ENCODE results near the gene FGFR4. TPM values are rescaled to one million over a fixed set of nuclear protein-coding genes. Genes with fewer than 3 reads are reported as not detected.

Gene FGFR4
- total RNA-seq, 4 donors from 2014 or later = 2.1 to 4.5 (median 3.8) TPM

GRCh38 chr5:177128551-177128981 is 41.9 kb downstream of the FGFR4 start:
- Histone ChIP-seq H3K9me3 (no peaks in the 10 kb centered on the region), H3K27me3 (no peaks in the 10 kb centered on the region), H3K27ac (replicated peaks in 1 of 4) (no peak overlapping the region), H3K36me3 (no peaks in the 10 kb centered on the region), H3K4me3 (no peak overlapping the region), H3K4me1 (peaks cover 6 to 17% (median 11%) of the 10 kb centered on the region in 4 donors)
- intact Hi-C loops (cut with DNase I) = no loop called here
- TF ChIP-seq, protein P1, sequence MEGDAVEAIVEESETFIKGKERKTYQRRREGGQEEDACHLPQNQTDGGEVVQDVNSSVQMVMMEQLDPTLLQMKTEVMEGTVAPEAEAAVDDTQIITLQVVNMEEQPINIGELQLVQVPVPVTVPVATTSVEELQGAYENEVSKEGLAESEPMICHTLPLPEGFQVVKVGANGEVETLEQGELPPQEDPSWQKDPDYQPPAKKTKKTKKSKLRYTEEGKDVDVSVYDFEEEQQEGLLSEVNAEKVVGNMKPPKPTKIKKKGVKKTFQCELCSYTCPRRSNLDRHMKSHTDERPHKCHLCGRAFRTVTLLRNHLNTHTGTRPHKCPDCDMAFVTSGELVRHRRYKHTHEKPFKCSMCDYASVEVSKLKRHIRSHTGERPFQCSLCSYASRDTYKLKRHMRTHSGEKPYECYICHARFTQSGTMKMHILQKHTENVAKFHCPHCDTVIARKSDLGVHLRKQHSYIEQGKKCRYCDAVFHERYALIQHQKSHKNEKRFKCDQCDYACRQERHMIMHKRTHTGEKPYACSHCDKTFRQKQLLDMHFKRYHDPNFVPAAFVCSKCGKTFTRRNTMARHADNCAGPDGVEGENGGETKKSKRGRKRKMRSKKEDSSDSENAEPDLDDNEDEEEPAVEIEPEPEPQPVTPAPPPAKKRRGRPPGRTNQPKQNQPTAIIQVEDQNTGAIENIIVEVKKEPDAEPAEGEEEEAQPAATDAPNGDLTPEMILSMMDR (IDR thresholded peaks at IDR 0.05) = no peak
- no peak for TF ChIP-seq EP300 (IDR thresholded peaks at IDR 0.05)
- no peak for TF ChIP-seq POLR2AphosphoS5 (IDR thresholded peaks at IDR 0.05)
- TF ChIP-seq POLR2A (IDR thresholded peaks at IDR 0.05; ENCODE audit: low read depth) = no peak
- no peak for DNase-seq (ENCODE audit: extremely low spot score)
- 92% methylated on average over 4 of the region's 4 CpGs for WGBS

GRCh38 chr5:177130211-177131018 is 43.7 kb downstream of the FGFR4 start:
- Histone ChIP-seq H3K4me1 (peaks cover 17 to 28% (median 23%) of the 10 kb centered on the region in 4 donors), H3K4me3 (no peak overlapping the region), H3K27me3 (no peaks in the 10 kb centered on the region), H3K36me3 (peaks cover 0 to 5% (median 2%) of the 10 kb centered on the region in 4 donors), H3K27ac (replicated peaks in 1 of 4) (no peak overlapping the region), H3K9me3 (no peaks in the 10 kb centered on the region)
- intact Hi-C loops (cut with DNase I) = no loop called here
- 61% methylated on average over 3 of the region's 5 CpGs for WGBS
- DNase-seq (ENCODE audit: extremely low spot score) = no peak
- TF ChIP-seq EP300 (IDR thresholded peaks at IDR 0.05) = no peak

DNA sequence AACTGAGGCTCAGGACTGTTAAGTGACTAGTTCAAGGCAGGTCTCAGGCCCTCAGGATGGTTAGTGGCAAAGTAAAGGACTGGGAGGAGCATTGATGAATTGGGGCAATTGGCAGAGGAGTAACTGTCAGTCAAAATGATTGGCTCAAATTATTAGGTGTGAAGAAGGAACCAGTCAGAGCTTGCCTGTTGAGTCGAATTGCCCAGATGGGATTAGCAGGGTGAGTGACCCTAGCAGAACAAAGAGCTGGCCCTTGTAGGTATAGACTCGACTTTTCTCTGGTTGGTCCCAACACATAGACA is 44.3 kb downstream of the FGFR4 start:
- H3K36me3 ChIP-seq = peaks cover 5 to 10% (median 8%) of the 10 kb centered on the region in 4 donors
- no peak overlapping the region for H3K4me3 ChIP-seq
- DNase-seq (ENCODE audit: extremely low spot score) = no peak
- 71% methylated on average over 2 of the region's 2 CpGs for WGBS
- peaks cover 22 to 34% (median 28%) of the 10 kb centered on the region in 4 donors for H3K4me1 ChIP-seq
- no peak overlapping the region for H3K27ac ChIP-seq (replicated peaks in 1 of 4)
- no peaks in the 10 kb centered on the region for H3K27me3 ChIP-seq
- TF ChIP-seq POLR2A (IDR thresholded peaks at IDR 0.05; ENCODE audit: low read depth) (no peak), EP300 (IDR thresholded peaks at IDR 0.05) (no peak), POLR2AphosphoS5 (IDR thresholded peaks at IDR 0.05) (no peak)
- TF ChIP-seq, protein P1 (IDR thresholded peaks at IDR 0.05) = no peak
- H3K9me3 ChIP-seq = no peaks in the 10 kb centered on the region
- intact Hi-C loops (cut with DNase I) = no loop called here

DNA sequence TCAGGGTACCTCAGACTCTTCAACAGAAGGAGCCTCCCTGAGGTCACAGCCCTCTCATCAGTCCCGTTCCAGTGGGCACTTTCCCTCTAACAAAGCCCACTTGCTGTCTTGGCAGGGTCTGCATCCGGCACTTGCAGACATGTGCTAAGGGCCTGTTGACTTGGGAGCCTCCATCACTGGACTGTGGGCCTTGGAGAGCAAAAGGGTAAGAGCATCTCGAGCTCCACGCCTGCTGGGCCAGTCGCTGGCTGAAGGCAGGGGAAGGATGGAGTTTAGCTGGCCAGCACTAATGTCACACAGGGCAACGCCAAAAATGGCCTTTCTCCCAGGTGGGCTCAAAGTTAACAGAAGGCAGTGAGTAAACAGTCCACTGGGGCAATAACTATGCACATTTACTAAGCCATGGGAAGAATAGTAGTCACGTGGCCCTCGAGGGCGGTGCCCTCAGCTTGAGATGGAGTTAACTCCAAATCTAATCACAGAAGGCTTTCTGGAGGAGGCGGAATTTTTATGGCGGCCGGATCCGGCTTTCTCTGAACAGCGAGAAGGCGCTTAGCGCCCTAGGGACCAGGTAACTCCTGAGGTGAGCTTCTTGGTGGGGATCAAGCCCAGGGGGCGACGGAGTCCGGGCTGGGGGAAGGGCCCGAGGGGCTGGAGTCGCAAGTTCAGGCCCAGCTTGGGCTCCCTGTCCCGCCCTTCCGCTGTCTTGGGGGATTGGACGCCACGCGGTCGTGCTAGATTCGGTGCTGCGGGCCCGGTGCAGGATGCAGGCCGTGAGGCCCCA is 44.8 kb downstream of the FGFR4 start:
- WGBS = 86% methylated on average over 28 of the region's 31 CpGs

More for the DNA sequence above, 44.8 kb downstream of the FGFR4 start:
- H3K4me3 ChIP-seq = peak overlapping the region in 3 of 4 donors; percentile 85 to 92 (median 88)
- DNase-seq (ENCODE audit: extremely low spot score) = no peak
- H3K4me1 ChIP-seq = peaks cover 28 to 40% (median 34%) of the 10 kb centered on the region in 4 donors
- H3K9me3 ChIP-seq = no peaks in the 10 kb centered on the region
- TF ChIP-seq POLR2AphosphoS5 (IDR thresholded peaks at IDR 0.05) = no peak
- no peak for TF ChIP-seq POLR2A (IDR thresholded peaks at IDR 0.05; ENCODE audit: low read depth)
- no peak for TF ChIP-seq EP300 (IDR thresholded peaks at IDR 0.05)
- TF ChIP-seq, protein P1 (IDR thresholded peaks at IDR 0.05) = no peak
- peak overlapping the region; percentile 92 to 95 (median 93) for H3K27ac ChIP-seq (replicated peaks in 1 of 4)
- H3K27me3 ChIP-seq = no peaks in the 10 kb centered on the region
- peaks cover 9 to 16% (median 11%) of the 10 kb centered on the region in 4 donors for H3K36me3 ChIP-seq
- intact Hi-C loops (cut with DNase I) = no loop called here

Data from esophagus muscularis mucosa (tissue), 4 donors.